HepG2 (cell line): ENCODE measurements around the gene SRRM2. TPM values are rescaled to one million over a fixed set of nuclear protein-coding genes. Genes with fewer than 3 reads are reported as not detected.

ENCODE experiments used
- BHLHE40 ChIP-seq: IDR thresholded peaks from 2 replicates; pipeline ENCODE4 v1.6.1; 2011; ENCODE audit warnings: low read length, improper control_type of control experiment
- E2F1 ChIP-seq: sonication (generic); formaldehyde crosslinking; IDR thresholded peaks from 2 replicates; pipeline ENCODE4 v1.5.0; 2020; ENCODE audit warnings: missing genetic modification reagents
- EEA1 ChIP-seq: sonication (generic); formaldehyde crosslinking; IDR thresholded peaks from 2 replicates; pipeline ENCODE4 v1.5.1; 2020; ENCODE audit warnings: mild to moderate bottlenecking, missing genetic modification reagents, borderline replicate concordance
- FOXP4 ChIP-seq: sonication (generic); formaldehyde crosslinking; IDR thresholded peaks from 2 replicates; pipeline ENCODE4 v1.4.0; 2020; ENCODE audit warnings: missing genetic modification reagents
- JUN ChIP-seq: sonication (generic); formaldehyde crosslinking; IDR thresholded peaks from 2 replicates; pipeline ENCODE4 v1.4.0; 2020; ENCODE audit warnings: mild to moderate bottlenecking, missing genetic modification reagents
- RERE ChIP-seq: IDR thresholded peaks from 2 replicates; pipeline ENCODE4 v1.6.1; 2016; ENCODE audit warnings: low read depth, missing genetic modification reagents, missing compliant biosample characterization
- SUZ12 ChIP-seq: fragments of 150-350 bp; IDR thresholded peaks from 2 replicates; pipeline ENCODE4 v1.6.1; 2014; ENCODE audit warnings: low read depth, low read length
- ZFP90 ChIP-seq: sonication (generic); formaldehyde crosslinking; IDR thresholded peaks from 2 replicates; pipeline ENCODE4 v1.8.0; 2022; ENCODE audit warnings: missing genetic modification reagents, mild to moderate bottlenecking, inconsistent platforms, borderline replicate concordance
- ZNF713 ChIP-seq: sonication (generic); formaldehyde crosslinking; IDR thresholded peaks from 2 replicates; pipeline ENCODE4 v1.4.0; 2020; ENCODE audit warnings: mild to moderate bottlenecking, missing genetic modification reagents
- polyA plus RNA-seq, 8 experiments: library from polyadenylated mRNA; depleted of rRNA in 3 of 8; stranded (reverse) in 7 of 8; unstranded in 1 of 8; fragments of >200 nt; fragmentation: Illumina TruSeq in 4 of 8; extraction: Trizol in 4 of 8; gene quantifications; 2 replicates each; pipeline versions ENCODE4 v1.2.1 to v1.2.3, GENCODE V29; 2011 to 2016; ENCODE audit warnings: low read depth in 4 of 8, missing spikeins in 1 of 8, mixed read lengths in 1 of 8; ENCODE audit not compliant: insufficient read depth in 1 of 8
- total RNA-seq, 5 experiments: library from RNA; depleted of rRNA; stranded (reverse); fragments of >200 nt; fragmentation: Illumina TruSeq; extraction: Trizol; gene quantifications; 2 replicates each; pipeline ENCODE4 v1.2.3, GENCODE V29; 2016; ENCODE audit warnings: low read depth in 1 of 5

The SRRM2 gene
- total and polyA plus RNA-seq, 2 of the 13 experiments (the other 11 are each of a cell fraction or from before 2014, with no cell fraction given) = 50.4 to 112 TPM

- TF ChIP-seq FOXP4 (CRISPR knock-in tag) = no peak
- TF ChIP-seq RERE (CRISPR knock-in tag) = no peak
- no peak for TF ChIP-seq SUZ12
- TF ChIP-seq ZFP90 (CRISPR knock-in tag) = no peak
- no peak for TF ChIP-seq JUN (CRISPR knock-in tag)
- TF ChIP-seq ZNF713 (CRISPR knock-in tag) = no peak
- TF ChIP-seq E2F1 = no peak
- no peak for TF ChIP-seq EEA1 (CRISPR knock-in tag)
- TF ChIP-seq BHLHE40 = no peak
- TF ChIP-seq, all 625 proteins: peak for 0
These were observed 45.7 kb upstream of the SRRM2 start (continued) for GRCh38 chr16:2706611-2707311.
